Bronchial smooth muscle cell (primary cell): Measurements from ENCODE around the gene ALOX15. TPM values are rescaled to one million over a fixed set of nuclear protein-coding genes. Genes with fewer than 3 reads are reported as not detected.

ENCODE experiments used
- total RNA-seq: library from RNA; depleted of rRNA; stranded (reverse); fragments of >200 nt; gene quantifications from 2 replicates; pipeline ENCODE4 v1.2.1, GENCODE V29; 2014

Gene ALOX15
- 0.17 TPM in 1 of 2 replicates, not detected in the other for total RNA-seq

GRCh38 chr17:4641297-4642195 is at the start of gene ALOX15:
Gene ALOX15, minus strand, starts transcription at chr17:4641678. Its CDS starts 27 bp downstream, at chr17:4641651.

GRCh38 chr17:4584101-4584916 is 57.2 kb downstream of the ALOX15 start, which contains the start of gene SMTNL2:
Gene SMTNL2, plus strand, starts transcription at chr17:4584529. Its CDS starts 77 bp downstream, at chr17:4584606.

Other genes starting within 250 kb of the ALOX15 start
- not detected in 2 replicates for gene SPNS3, start 207.7 kb downstream of the ALOX15 start, total RNA-seq
- gene SPNS2, start 142.8 kb downstream of the ALOX15 start, total RNA-seq, result 0.09 and 0.16 TPM in 2 replicates
- gene MYBBP1A, start 86.3 kb downstream of the ALOX15 start, total RNA-seq, result 21.9 and 32.3 TPM in 2 replicates
- gene GGT6, start 81.1 kb downstream of the ALOX15 start, total RNA-seq, result under 0.01 TPM in 1 of 2 replicates, not detected in the other
- gene SMTNL2, start 57.1 kb downstream of the ALOX15 start, total RNA-seq, result 0.47 and 10.1 TPM in 2 replicates
- 11.3 and 13.7 TPM in 2 replicates for gene PELP1, start 62.5 kb upstream of the ALOX15 start, total RNA-seq
- 2.4 and 2.5 TPM in 2 replicates for gene ARRB2, start 69.0 kb upstream of the ALOX15 start, total RNA-seq
- 11.3 and 18.5 TPM in 2 replicates for gene MED11, start 89.8 kb upstream of the ALOX15 start, total RNA-seq
- 0.09 TPM in 1 of 2 replicates, not detected in the other for gene ZMYND15, start 98.2 kb upstream of the ALOX15 start, total RNA-seq
- 0.63 and 1.6 TPM in 2 replicates for gene CXCL16, start 98.2 kb upstream of the ALOX15 start, total RNA-seq
- not detected in 2 replicates for gene TM4SF5, start 130.2 kb upstream of the ALOX15 start, total RNA-seq
- gene VMO1, start 144.7 kb upstream of the ALOX15 start, total RNA-seq, result 1.1 and 1.2 TPM in 2 replicates
- not detected in 2 replicates for gene GLTPD2, start 147.3 kb upstream of the ALOX15 start, total RNA-seq
- 134 and 196 TPM in 2 replicates for gene PSMB6, start 154.5 kb upstream of the ALOX15 start, total RNA-seq
- gene PLD2, start 165.5 kb upstream of the ALOX15 start, total RNA-seq, result 19.9 and 20.4 TPM in 2 replicates
- gene MINK1, start 191.7 kb upstream of the ALOX15 start, total RNA-seq, result 25.7 and 31.9 TPM in 2 replicates